Heart right ventricle (tissue), 16 donors: ENCODE measurements around the gene CNNM2. TPM values are rescaled to one million over a fixed set of nuclear protein-coding genes. Genes with fewer than 3 reads are reported as not detected.
"Not testable (repeated sequence)": the region's sequence is repeated elsewhere in the genome, so short reads cannot be mapped to it uniquely, and the experiment has no call there.

Source experiments
- ATAC-seq, 8 donors: fragments of 200-7000 bp; cut with Tn5 transposase; one replicate each; pipeline ENCODE4 v1.9.1; 2020; ENCODE audit warnings: mild to moderate bottlenecking in 8 of 8, moderate library complexity in 8 of 8, moderate number of reproducible peaks in 1 of 8
- DNase-seq, 2 donors: peaks; one replicate each; pipeline ENCODE4 v3.0.0-alpha.2; 2020
- H3K27ac ChIP-seq, 10 donors: fragments of 200-600 bp; sonication (generic) in 2 of 10; one replicate each; pipeline versions ENCODE4 v1.5.0 to v1.8.0; 2020 to 2022; ENCODE audit warnings: mild to moderate bottlenecking in 3 of 10
- H3K27me3 ChIP-seq, 7 donors: fragments of 200-600 bp; one replicate each; pipeline ENCODE4 v1.8.0; 2021 to 2022; ENCODE audit warnings: mild to moderate bottlenecking in 2 of 7
- H3K36me3 ChIP-seq, 9 donors: fragments of 200-600 bp; sonication (generic) in 1 of 9; one replicate each; pipeline versions ENCODE4 v1.5.0 to v1.8.0; 2020 to 2022; ENCODE audit warnings: mild to moderate bottlenecking in 2 of 9
- H3K4me1 ChIP-seq, 9 donors: fragments of 200-600 bp; sonication (generic) in 1 of 9; one replicate each; pipeline versions ENCODE4 v1.5.0 to v1.8.0; 2020 to 2022; ENCODE audit warnings: mild to moderate bottlenecking in 4 of 9
- H3K4me3 ChIP-seq, 10 donors: fragments of 200-600 bp; sonication (generic) in 2 of 10; one replicate each; pipeline versions ENCODE4 v1.5.0 to v1.8.0; 2020 to 2022; ENCODE audit warnings: mild to moderate bottlenecking in 7 of 10, moderate library complexity in 2 of 10
- H3K9me3 ChIP-seq, 11 donors: fragments of 200-600 bp in 10 of 11; sonication (generic) in 2 of 11; one replicate each; pipeline versions ENCODE4 v1.5.0 to v1.8.0; 2013 to 2022; ENCODE audit warnings: mild to moderate bottlenecking in 2 of 11, control low read depth in 1 of 11, moderate library complexity in 1 of 11
- CTCF ChIP-seq, 9 donors: fragments of 200-600 bp; sonication (generic) in 2 of 9; IDR thresholded peaks; one replicate each; pipeline versions ENCODE4 v1.5.0 to v1.8.0; 2021 to 2022; ENCODE audit warnings: antibody characterized with exemption in 9 of 9, mild to moderate bottlenecking in 5 of 9, moderate library complexity in 1 of 9
- WGBS, 2 donors: extraction: QIAGEN DNeasy Blood & Tissue Kit; methylation state at CpG; one replicate each; pipeline ENCODE4 v1.1.7; 2013; ENCODE audit warnings: inconsistent platforms in 1 of 2; 5-methylcytosine and 5-hydroxymethylcytosine counted together
- intact Hi-C, 10 donors: fragments of 100-400 bp; cut with DNase I; formaldehyde crosslinking; loops; one replicate each; pipeline versions ENCODE4 v1.11.1 to v1.14.2; 2022
- polyA plus RNA-seq, 2 donors: library from polyadenylated mRNA; stranded (reverse); fragments of 200-250 nt; gene quantifications; one replicate each; pipeline ENCODE4 v1.2.3, GENCODE V29; 2013
- total RNA-seq, 10 donors: library from RNA; stranded (reverse); fragmentation: NEBNext Ultra II Directional in 3 of 10; extraction: Animal tissue kit (Norgen Biotek cat#: 25700) in 3 of 10; gene quantifications; one replicate each; pipeline versions ENCODE4 v1.2.1 to v1.2.4, GENCODE V29; 2021 to 2023
- donor health status: Arrhythmogenic right ventricular cardiomyopathy.
- donor health status: ischemic (EF 13 %, LVEDD 7.1; RV severe dilation, severe dysfunction).
- donor health status: healthy with polysubstance abuse.
- donor health status: DM: no; HTN: yes; CAD: no.
- donor health status: DM: no; HTN: no; CAD: no.
- donor health status: ischemic (EF 25% LVEDD 6.9; RV normal size, moderate dysfunction).
- donor health status: ischemic (EF 25% LVEDD 5.7; RV mildly dilated, moderate dysfunction).
- donor health status: healthy.
- donor health status: DM: yes; HTN: yes; CAD: no.
- donor health status: Ischemic cardiomyopathy.
- donor health status: ischemic (EF 35%, LVEDD 5.7; RV mildly dilated, moderate dysfunction).
- donor health status: nonischemic (EF 11% LVEDD 7.7; RV severe dilation, severe dysfunction).
- donor health status: DM: yes; HTN: yes; CAD: no.
- donor health status: PGD.
- donor health status: ischemic (EF 29% LVEDD 5.4; RV normal size, mild dysfunction).
- donor health status: nonischemic (EF 23%, LVEDD 6.1; RV moderate dilation, normal function).

Gene CNNM2
- total and polyA plus RNA-seq, 12 donors, result 1.3 to 5.3 (median 3.9) TPM

- Histone ChIP-seq H3K27me3 (no peaks in the 10 kb centered on the region), H3K4me1 (peaks cover 11 to 73% (median 46%) of the 10 kb centered on the region in 9 donors), H3K36me3 (peaks cover 0 to 28% (median 0%) of the 10 kb centered on the region in 9 donors), H3K27ac (peak overlapping the region in 3 of 10 donors; percentile 4 to 19 (median 15)), H3K9me3 (no peaks in the 10 kb centered on the region), H3K4me3 (no peak overlapping the region)
- intact Hi-C loops, result no loop called here
- DNase-seq, result no peak
- ATAC-seq, result no peak
- WGBS, 2 donors, result 69 to 70% methylated on average over 7 of the region's 7 CpGs
- TF ChIP-seq CTCF (IDR thresholded peaks at IDR 0.05), result peak in 2 of 9 donors; percentile 8 to 41
Observed at GRCh38 chr10:103123282-103124024, 205.4 kb downstream of the CNNM2 start.

- no peak overlapping the region for H3K4me3 ChIP-seq
- WGBS, 2 donors, result 96 to 98% methylated on average over 4 of the region's 4 CpGs
- peaks cover 11 to 65% (median 46%) of the 10 kb centered on the region in 9 donors for H3K4me1 ChIP-seq
- H3K9me3 ChIP-seq, result no peaks in the 10 kb centered on the region
- intact Hi-C loops, result no loop called here
- H3K36me3 ChIP-seq, result peaks cover 0 to 28% (median 0%) of the 10 kb centered on the region in 9 donors
- DNase-seq, result no peak
- ATAC-seq, result no peak
- no peaks in the 10 kb centered on the region for H3K27me3 ChIP-seq
- no peak overlapping the region for H3K27ac ChIP-seq
- TF ChIP-seq CTCF (IDR thresholded peaks at IDR 0.05), result no peak
Observed at GRCh38 chr10:103124420-103125096, 206.5 kb downstream of the CNNM2 start.

- 68 to 75% methylated on average over 9 of the region's 9 CpGs for WGBS, 2 donors
- Histone ChIP-seq H3K9me3 (no peaks in the 10 kb centered on the region), H3K27me3 (no peaks in the 10 kb centered on the region), H3K27ac (peak overlapping the region in 1 of 10 donors; percentile 56), H3K4me1 (peaks cover 8 to 58% (median 38%) of the 10 kb centered on the region in 9 donors), H3K36me3 (peaks cover 0 to 28% (median 0%) of the 10 kb centered on the region in 9 donors), H3K4me3 (no peak overlapping the region)
- intact Hi-C loops, result no loop called here
- no peak for DNase-seq
- no peak for TF ChIP-seq CTCF (IDR thresholded peaks at IDR 0.05)
- no peak for ATAC-seq
Observed at GRCh38 chr10:103125323-103126267, 207.5 kb downstream of the CNNM2 start.

- 88 to 94% methylated on average over 1 of the region's 1 CpG for WGBS, 2 donors
- DNase-seq (no peak), ATAC-seq (no peak)
- Histone ChIP-seq H3K9me3 (no peaks in the 10 kb centered on the region), H3K27ac (no peak overlapping the region), H3K36me3 (peaks cover 0 to 36% (median 6%) of the 10 kb centered on the region in 9 donors), H3K4me1 (peaks cover 4 to 42% (median 22%) of the 10 kb centered on the region in 9 donors), H3K27me3 (no peaks in the 10 kb centered on the region), H3K4me3 (no peak overlapping the region)
- TF ChIP-seq CTCF (IDR thresholded peaks at IDR 0.05), result no peak
- intact Hi-C loops, result no loop called here
Observed at GRCh38 chr10:103127241-103127640, 209.1 kb downstream of the CNNM2 start.

GRCh38 chr10:103130180-103130579 lies 212.1 kb downstream of the CNNM2 start:
- H3K9me3 ChIP-seq, H3K27ac ChIP-seq, H3K4me3 ChIP-seq, intact Hi-C loops, DNase-seq, ATAC-seq, H3K27me3 ChIP-seq: not testable (repeated sequence)
- H3K4me1 ChIP-seq, result peaks cover 0 to 18% (median 9%) of the 10 kb centered on the region in 9 donors
- WGBS, 2 donors, result 86 to 88% methylated on average over 4 of the region's 5 CpGs
- H3K36me3 ChIP-seq, result peaks cover 0 to 59% (median 18%) of the 10 kb centered on the region in 9 donors
